Measurements from ENCODE around the gene SMIM14. TPM values are rescaled to one million over a fixed set of nuclear protein-coding genes. Genes with fewer than 3 reads are reported as not detected.
"Not testable (repeated sequence)": the region's sequence is repeated elsewhere in the genome, so short reads cannot be mapped to it uniquely, and the experiment has no call there.

Gene SMIM14
- polyA plus RNA-seq, 3 donors: 13.6 to 152 (median 140) TPM

- no peak overlapping the region for H2AFZ ChIP-seq (ENCODE audit: insufficient read depth, low read depth, low read length, poor library complexity, severe bottlenecking)
- peaks cover 0 to 2% (median 0%) of the 10 kb centered on the region in 7 donors for H3K9me3 Mint-ChIP-seq
- no peak for DNase-seq
- peaks cover 3 to 6% of the 10 kb centered on the region in 2 donors for H3K36me3 ChIP-seq (replicated peaks in 1 of 2; ENCODE audit: control insufficient read depth in 1 of 2, insufficient read depth in 2 of 2, low read length in 2 of 2)
- H3K27me3 ChIP-seq (ENCODE audit: control insufficient read depth in 2 of 2, insufficient read depth in 2 of 2, low read length in 2 of 2): no peaks in the 10 kb centered on the region
- H3K79me2 ChIP-seq (ENCODE audit: insufficient read depth, low read length): no peaks in the 10 kb centered on the region
- peaks cover 0 to 2% (median 0%) of the 10 kb centered on the region in 3 donors for H3K27me3 Mint-ChIP-seq (ENCODE audit: low read depth in 3 of 3)
- no peaks in the 10 kb centered on the region for H3K4me1 Mint-ChIP-seq
- H3K9ac ChIP-seq (ENCODE audit: insufficient read depth, low read length, poor library complexity, severe bottlenecking): no peak overlapping the region
- H3K36me3 Mint-ChIP-seq: peaks cover 9 to 16% of the 10 kb centered on the region in 2 donors
- peaks cover 11% of the 10 kb centered on the region for H4K20me1 ChIP-seq (ENCODE audit: insufficient read depth, low read length)
- TF ChIP-seq, protein P1, sequence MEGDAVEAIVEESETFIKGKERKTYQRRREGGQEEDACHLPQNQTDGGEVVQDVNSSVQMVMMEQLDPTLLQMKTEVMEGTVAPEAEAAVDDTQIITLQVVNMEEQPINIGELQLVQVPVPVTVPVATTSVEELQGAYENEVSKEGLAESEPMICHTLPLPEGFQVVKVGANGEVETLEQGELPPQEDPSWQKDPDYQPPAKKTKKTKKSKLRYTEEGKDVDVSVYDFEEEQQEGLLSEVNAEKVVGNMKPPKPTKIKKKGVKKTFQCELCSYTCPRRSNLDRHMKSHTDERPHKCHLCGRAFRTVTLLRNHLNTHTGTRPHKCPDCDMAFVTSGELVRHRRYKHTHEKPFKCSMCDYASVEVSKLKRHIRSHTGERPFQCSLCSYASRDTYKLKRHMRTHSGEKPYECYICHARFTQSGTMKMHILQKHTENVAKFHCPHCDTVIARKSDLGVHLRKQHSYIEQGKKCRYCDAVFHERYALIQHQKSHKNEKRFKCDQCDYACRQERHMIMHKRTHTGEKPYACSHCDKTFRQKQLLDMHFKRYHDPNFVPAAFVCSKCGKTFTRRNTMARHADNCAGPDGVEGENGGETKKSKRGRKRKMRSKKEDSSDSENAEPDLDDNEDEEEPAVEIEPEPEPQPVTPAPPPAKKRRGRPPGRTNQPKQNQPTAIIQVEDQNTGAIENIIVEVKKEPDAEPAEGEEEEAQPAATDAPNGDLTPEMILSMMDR (IDR thresholded peaks at IDR 0.05): no peak
- H3K4me1 ChIP-seq (ENCODE audit: control insufficient read depth in 1 of 2, insufficient read depth in 2 of 2, low read length in 2 of 2): no peaks in the 10 kb centered on the region
- no peak overlapping the region for H3K4me3 Mint-ChIP-seq
- H3K4me2 ChIP-seq (replicated peaks; ENCODE audit: extremely low read depth, low read length, poor library complexity, severe bottlenecking): no peak overlapping the region
- intact Hi-C loops (cut with micrococcal nuclease): no loop called here
- H3K27ac Mint-ChIP-seq: no peak overlapping the region
- no peak overlapping the region for H3K27ac ChIP-seq (ENCODE audit: low read depth in 1 of 2, low read length in 2 of 2)
- no CpG with 5 or more reads among the region's 1 CpG for WGBS (ENCODE audit: insufficient coverage)
- no peaks in the 10 kb centered on the region for H3K9me3 ChIP-seq (replicated peaks in 1 of 2; ENCODE audit: control insufficient read depth in 1 of 2, insufficient read depth in 1 of 2, low read length in 2 of 2)
- no peak overlapping the region for H3K4me3 ChIP-seq (replicated peaks in 1 of 3; ENCODE audit: low read depth in 2 of 3, low read length in 3 of 3)
These were observed 22.0 kb downstream of the SMIM14 start for GRCh38 chr4:39616651-39617050.

DNA sequence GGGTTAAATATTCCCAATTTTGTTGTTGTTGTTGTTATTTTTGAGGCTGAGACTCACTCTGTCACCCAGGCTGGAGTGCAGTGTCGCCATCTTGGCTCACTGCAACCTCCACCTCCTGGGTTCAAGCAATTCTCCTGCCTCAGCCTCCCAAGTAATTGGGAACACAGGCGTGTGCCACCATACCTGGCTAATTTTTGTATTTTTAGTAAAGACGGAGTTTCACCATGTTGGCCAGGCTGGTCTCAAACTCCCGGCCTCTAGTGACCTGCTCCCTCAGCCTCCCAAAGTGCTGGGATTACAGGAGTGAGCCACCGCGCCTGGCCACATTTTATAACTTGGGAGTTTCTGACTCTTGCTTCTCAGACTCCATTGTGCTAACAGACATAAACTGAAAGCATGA, 22.6 kb downstream of the SMIM14 start:
- H3K4me1 ChIP-seq (ENCODE audit: control insufficient read depth in 1 of 2, insufficient read depth in 2 of 2, low read length in 2 of 2); H3K4me1 Mint-ChIP-seq; H3K27me3 Mint-ChIP-seq (ENCODE audit: low read depth in 3 of 3); H3K9me3 ChIP-seq (replicated peaks in 1 of 2; ENCODE audit: control insufficient read depth in 1 of 2, insufficient read depth in 1 of 2, low read length in 2 of 2); H3K4me2 ChIP-seq (replicated peaks; ENCODE audit: extremely low read depth, low read length, poor library complexity, severe bottlenecking); H3K79me2 ChIP-seq (ENCODE audit: insufficient read depth, low read length); DNase-seq; H3K9ac ChIP-seq (ENCODE audit: insufficient read depth, low read length, poor library complexity, severe bottlenecking); H3K4me3 Mint-ChIP-seq; H3K27ac Mint-ChIP-seq; H3K4me3 ChIP-seq (replicated peaks in 1 of 3; ENCODE audit: low read depth in 2 of 3, low read length in 3 of 3); H3K27ac ChIP-seq (ENCODE audit: low read depth in 1 of 2, low read length in 2 of 2); intact Hi-C loops (cut with micrococcal nuclease); H3K9me3 Mint-ChIP-seq; H2AFZ ChIP-seq (ENCODE audit: insufficient read depth, low read depth, low read length, poor library complexity, severe bottlenecking); H3K27me3 ChIP-seq (ENCODE audit: control insufficient read depth in 2 of 2, insufficient read depth in 2 of 2, low read length in 2 of 2): not testable (repeated sequence)
- Histone ChIP-seq H4K20me1 (ENCODE audit: insufficient read depth, low read length) (peaks cover 11% of the 10 kb centered on the region), H3K36me3 (replicated peaks in 1 of 2; ENCODE audit: control insufficient read depth in 1 of 2, insufficient read depth in 2 of 2, low read length in 2 of 2) (peaks cover 3 to 11% of the 10 kb centered on the region in 2 donors)
- peaks cover 12 to 20% of the 10 kb centered on the region in 2 donors for H3K36me3 Mint-ChIP-seq
- WGBS (ENCODE audit: insufficient coverage): 100% methylated on average over 3 of the region's 6 CpGs
